Hair follicle dermal papilla cell (primary cell): ENCODE data around the gene RBPJ. TPM values are rescaled to one million over a fixed set of nuclear protein-coding genes. Genes with fewer than 3 reads are reported as not detected.

Experiments
- total RNA-seq: library from RNA; depleted of rRNA; stranded (reverse); fragments of >200 nt; gene quantifications from 2 replicates; pipeline ENCODE4 v1.2.3, GENCODE V29; 2012

RBPJ gene
- total RNA-seq: 116 and 122 TPM in 2 replicates

GRCh38 chr4:26320538-26321372 lies at the start of gene RBPJ:
Gene RBPJ, plus strand, starts transcription at chr4:26321014. Its CDS starts 15 bp downstream, at chr4:26321029.

Other genes with a start within 250 kb of the RBPJ start
- not detected in 2 replicates for gene CCKAR, start 169.5 kb downstream of the RBPJ start, total RNA-seq